Breast epithelium (tissue), 3 donors: ENCODE measurements around the gene GGT7.

Source experiments
- CTCF ChIP-seq, 3 donors: fragments of 450-650 bp; IDR thresholded peaks; one replicate each; pipeline ENCODE4 v1.5.1; 2016 to 2017; ENCODE audit warnings: antibody characterized with exemption in 3 of 3, mild to moderate bottlenecking in 3 of 3, moderate library complexity in 3 of 3
- POLR2AphosphoS5 ChIP-seq, 3 donors: sonication (generic); formaldehyde crosslinking; IDR thresholded peaks; one replicate each; pipeline ENCODE4 v1.6.1; 2017; ENCODE audit warnings: antibody characterized with exemption in 3 of 3

DNA sequence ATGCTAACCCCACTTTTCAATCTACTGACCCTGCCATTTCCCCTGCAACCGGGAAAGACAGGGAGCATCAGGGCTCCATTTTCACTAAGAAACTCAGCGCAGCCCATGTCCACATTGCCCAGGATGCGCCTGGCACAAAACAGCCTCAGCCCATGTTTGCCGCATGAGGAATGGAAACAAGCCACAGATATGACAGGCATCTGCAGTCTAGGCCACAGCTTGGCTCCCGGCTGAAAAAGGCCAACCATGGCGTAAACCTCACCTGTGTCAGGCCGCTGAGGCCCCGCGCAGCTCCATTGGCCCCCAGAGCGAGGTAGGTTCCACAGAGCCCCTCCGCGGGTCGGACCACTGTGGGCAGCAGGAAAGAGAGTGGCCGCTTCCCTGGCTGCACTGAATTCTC is 21.7 kb downstream of the GGT7 start:
- TF ChIP-seq POLR2AphosphoS5 (IDR thresholded peaks at IDR 0.05) (no peak), CTCF (IDR thresholded peaks at IDR 0.05) (no peak)
